Pulmonary artery endothelial cell (primary cell): ENCODE results near the gene LTBP4. TPM values are rescaled to one million over a fixed set of nuclear protein-coding genes. Genes with fewer than 3 reads are reported as not detected.
"Not testable (repeated sequence)": the region's sequence is repeated elsewhere in the genome, so short reads cannot be mapped to it uniquely, and the experiment has no call there.

Experiments
- DNase-seq: peaks from one replicate; pipeline ENCODE4 v3.0.0-alpha.2; 2011; ENCODE audit warnings: low read depth, low spot score
- total RNA-seq: library from RNA; depleted of rRNA; stranded (reverse); fragments of >200 nt; gene quantifications from 2 replicates; pipeline ENCODE4 v1.2.3, GENCODE V29; 2014

Gene LTBP4, protein sequence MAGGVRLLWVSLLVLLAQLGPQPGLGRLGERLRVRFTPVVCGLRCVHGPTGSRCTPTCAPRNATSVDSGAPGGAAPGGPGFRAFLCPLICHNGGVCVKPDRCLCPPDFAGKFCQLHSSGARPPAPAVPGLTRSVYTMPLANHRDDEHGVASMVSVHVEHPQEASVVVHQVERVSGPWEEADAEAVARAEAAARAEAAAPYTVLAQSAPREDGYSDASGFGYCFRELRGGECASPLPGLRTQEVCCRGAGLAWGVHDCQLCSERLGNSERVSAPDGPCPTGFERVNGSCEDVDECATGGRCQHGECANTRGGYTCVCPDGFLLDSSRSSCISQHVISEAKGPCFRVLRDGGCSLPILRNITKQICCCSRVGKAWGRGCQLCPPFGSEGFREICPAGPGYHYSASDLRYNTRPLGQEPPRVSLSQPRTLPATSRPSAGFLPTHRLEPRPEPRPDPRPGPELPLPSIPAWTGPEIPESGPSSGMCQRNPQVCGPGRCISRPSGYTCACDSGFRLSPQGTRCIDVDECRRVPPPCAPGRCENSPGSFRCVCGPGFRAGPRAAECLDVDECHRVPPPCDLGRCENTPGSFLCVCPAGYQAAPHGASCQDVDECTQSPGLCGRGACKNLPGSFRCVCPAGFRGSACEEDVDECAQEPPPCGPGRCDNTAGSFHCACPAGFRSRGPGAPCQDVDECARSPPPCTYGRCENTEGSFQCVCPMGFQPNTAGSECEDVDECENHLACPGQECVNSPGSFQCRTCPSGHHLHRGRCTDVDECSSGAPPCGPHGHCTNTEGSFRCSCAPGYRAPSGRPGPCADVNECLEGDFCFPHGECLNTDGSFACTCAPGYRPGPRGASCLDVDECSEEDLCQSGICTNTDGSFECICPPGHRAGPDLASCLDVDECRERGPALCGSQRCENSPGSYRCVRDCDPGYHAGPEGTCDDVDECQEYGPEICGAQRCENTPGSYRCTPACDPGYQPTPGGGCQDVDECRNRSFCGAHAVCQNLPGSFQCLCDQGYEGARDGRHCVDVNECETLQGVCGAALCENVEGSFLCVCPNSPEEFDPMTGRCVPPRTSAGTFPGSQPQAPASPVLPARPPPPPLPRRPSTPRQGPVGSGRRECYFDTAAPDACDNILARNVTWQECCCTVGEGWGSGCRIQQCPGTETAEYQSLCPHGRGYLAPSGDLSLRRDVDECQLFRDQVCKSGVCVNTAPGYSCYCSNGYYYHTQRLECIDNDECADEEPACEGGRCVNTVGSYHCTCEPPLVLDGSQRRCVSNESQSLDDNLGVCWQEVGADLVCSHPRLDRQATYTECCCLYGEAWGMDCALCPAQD (N-terminal part only)
- total RNA-seq, result 6.1 and 14.4 TPM in 2 replicates

DNA sequence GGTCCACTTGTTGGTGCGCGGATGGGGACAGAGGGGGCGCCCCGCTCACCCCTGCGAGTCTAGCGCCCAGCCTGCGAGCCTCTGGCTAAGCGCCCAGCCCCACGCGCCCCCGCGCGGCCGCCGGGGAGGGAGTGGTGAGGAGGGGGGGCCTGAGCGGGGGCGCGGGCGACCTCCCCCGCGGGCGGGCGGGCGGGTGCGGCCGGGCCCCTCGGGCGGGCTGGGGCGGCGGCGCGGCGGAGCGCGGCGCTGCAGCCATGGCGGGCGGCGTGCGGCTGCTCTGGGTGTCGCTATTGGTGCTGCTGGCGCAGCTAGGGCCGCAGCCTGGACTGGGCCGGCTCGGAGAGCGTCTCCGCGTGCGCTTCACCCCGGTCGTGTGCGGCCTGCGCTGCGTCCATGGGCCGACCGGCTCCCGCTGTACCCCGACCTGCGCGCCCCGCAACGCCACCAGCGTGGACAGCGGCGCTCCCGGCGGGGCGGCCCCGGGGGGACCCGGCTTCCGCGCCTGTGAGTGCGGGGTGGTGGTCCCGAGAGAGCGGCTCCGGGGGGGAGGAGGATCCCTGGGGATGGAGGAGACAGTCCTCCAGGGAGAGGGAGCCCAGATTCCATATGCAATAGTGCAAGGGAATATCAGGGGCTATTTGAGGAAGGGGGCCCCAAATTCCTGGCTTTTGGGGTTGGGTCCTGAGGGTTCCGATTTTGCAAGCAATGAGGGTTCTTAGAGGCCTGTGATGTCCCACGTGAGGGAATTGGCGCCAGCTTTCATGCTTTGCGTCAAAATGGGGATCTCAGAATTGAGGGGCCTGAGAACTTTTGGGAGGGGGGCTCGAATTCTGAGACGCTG lies at the start of gene LTBP4:
TSS of gene LTBP4 (plus strand) at position 236 of the 841 bp plus-strand sequence. CDS start at position 255, 19 bp downstream.
- no peak for DNase-seq

DNA sequence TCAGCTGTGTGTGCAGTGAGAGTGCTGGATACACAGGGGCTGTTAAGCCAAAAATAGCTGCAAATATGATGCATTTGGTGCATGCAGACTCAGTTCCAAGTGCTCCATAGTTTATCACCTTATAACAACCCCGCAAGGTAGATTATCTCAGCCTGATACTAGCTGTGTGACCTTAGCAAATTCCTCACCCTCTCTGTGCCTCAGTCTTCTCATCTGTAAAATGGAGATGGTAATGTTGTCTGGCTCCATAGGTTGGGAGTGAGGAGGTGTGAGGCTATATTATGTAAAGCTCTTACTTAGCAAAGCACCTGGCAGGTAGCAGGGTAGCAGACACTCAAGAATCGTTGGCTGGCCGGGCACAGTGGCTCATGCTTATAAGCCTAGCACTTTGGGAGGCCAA lies 48.3 kb upstream of the LTBP4 start:
- DNase-seq, result no peak

DNA sequence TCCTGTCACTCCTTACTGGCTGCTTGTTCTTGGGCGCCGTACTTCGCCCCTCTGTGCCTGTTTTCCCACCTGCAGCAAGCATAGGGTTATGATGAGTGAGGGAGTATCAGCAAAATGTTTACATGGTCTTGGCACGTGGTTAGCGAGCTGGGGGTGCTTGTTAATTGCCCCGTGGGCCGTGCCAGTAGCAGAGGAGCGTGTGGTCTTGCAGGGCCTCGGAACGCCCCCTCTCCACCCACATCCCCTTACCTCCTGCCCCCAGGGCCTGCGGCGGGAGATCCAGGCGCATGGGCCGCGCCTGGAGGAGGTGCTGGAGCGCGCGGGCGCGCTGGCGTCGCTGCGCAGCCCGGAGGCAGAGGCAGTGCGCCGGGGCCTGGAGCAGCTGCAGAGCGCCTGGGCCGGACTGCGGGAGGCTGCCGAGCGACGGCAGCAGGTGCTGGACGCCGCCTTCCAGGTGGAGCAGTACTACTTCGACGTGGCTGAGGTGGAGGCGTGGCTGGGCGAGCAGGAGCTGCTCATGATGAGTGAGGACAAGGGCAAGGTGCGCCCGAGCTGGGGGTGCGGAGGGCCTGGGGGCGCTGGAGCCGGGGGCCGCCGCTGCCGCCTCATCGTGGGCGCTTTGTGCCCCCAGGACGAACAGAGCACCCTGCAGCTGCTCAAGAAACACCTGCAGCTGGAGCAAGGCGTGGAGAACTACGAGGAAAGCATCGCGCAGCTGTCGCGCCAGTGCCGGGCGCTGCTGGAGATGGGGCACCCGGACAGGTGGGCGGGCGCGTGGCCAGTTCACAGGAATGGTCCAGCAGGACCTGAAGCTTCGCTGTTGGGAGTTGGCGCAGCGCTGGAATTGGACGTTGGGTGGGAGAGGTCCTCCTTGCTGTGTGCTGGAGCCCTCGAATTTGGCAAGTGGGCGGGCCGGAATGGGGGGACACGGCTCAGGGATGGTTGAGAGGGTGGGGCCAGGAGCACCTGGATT lies 47.0 kb upstream of the LTBP4 start:
- no peak for DNase-seq

DNA sequence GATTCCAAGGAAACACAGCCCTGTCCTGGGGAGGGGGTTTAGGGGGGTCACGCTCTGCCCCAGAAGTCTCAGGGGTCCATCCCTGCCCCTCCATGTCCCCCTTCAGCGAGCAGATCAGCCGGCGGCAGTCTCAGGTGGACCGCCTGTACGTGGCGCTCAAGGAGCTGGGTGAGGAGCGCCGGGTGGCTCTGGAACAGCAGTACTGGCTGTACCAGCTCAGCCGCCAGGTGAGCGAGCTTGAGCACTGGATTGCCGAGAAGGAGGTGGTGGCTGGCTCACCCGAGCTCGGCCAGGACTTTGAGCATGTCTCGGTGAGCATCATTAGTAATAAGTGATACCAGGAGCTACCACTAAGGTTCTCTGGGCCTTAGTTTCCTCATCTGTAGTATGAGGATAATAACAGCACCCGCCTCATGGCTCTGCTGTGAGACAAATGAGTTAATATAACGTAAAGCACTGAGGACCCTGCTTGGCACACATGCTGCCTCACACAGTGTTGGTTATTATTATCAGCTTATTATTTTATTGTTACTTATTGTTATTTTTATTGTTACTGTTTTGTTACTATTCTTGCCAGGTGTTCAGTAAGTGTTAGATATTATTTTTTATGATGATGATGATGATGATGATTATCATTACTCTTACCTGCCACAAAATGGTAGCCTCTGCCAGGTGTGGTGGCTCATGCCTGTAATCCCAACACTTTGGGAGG lies 45.0 kb upstream of the LTBP4 start:
- no peak for DNase-seq

DNA sequence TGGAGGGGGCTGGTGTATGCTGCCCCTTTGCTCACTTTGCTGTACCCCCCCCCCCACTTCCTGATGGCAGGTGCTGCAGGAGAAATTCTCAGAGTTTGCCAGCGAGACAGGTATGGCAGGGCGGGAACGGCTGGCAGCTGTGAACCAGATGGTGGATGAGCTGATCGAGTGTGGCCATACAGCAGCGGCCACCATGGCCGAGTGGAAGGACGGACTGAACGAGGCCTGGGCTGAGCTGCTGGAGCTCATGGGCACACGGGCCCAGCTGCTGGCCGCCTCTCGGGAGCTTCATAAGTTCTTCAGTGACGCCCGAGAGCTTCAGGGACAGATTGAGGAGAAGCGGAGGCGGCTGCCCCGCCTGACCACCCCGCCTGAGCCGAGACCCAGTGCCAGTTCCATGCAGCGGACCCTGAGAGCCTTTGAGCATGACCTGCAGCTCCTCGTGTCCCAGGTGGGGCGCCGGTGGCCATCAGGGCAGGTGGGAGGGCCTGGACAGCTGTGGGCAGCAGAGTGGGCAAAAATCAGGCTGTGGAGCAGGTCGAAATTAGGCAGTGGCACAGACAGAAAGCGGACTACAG lies 44.1 kb upstream of the LTBP4 start:
- no peak for DNase-seq

DNA sequence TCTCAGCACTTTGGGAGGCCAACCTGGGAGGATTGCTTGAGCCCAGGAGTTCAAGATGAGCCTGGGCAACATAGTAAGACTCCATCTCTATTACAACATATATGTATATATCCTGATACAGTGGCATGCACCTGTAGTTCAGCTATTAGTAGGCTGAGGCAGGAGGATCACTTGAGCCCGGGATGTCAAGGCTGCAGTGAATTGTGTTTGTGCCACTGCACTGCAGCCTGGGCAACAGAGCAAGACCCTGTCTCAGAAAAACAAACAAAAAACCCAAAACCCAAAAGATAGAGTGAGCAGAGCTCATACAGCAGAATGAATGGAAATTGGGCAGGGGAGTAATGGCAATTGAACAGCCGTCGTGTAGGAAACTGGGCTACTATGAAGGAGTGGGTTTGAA lies 41.8 kb upstream of the LTBP4 start:
- DNase-seq, result no peak

DNA sequence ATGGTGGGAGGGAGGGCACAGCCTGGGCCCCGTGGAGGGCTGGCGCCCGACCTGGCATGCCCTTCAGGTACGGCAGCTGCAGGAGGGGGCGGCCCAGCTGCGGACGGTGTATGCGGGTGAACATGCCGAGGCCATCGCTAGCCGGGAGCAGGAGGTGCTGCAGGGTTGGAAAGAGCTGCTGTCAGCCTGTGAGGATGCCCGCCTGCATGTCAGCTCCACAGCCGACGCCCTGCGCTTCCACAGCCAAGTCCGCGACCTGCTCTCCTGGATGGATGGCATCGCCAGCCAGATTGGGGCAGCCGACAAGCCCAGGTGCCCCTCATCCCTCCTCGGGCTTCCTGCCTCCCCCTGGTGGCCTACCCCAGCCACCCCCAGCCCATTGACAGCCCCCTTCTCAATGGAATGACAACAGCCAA lies 41.1 kb upstream of the LTBP4 start:
- no peak for DNase-seq

DNA sequence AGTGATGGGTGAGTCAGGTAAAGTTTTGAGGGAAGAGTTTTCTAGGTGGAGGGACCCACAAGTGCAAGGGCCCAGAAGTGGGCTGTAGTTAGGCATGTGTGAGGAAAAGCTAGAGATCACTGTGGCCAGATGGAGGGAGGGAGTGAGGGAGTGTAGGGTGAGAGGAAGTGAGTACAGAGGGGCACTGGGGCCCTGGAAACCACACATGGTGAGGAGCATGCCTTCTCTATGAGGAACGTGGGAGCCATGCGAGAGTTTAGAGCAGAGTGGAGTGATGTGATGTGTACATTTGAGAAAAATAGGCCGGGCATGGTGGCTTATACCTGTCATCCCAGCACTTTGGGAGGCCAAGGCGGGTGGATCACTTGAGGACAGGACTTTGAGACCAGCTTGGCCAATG lies 39.2 kb upstream of the LTBP4 start:
- no peak for DNase-seq

DNA sequence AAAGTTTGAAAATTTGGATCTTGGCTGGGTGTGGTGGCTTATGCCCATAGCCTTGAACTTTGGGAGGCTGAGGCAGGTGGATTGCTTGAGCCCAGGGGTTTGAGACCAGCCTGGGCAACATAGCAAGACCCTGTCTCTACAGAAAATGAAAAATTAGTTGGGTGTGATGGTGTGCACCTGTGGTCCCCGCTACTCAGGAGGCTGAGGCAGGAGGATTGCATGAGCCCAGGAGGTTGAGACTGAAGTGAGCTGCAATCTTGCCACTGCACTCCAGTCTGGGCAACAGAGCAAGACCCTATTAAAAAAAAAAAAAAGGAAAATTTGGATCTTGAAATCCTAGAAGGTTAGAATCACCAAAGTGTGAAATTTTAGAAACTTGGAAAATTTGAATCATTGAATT lies 36.6 kb upstream of the LTBP4 start:
- not testable (repeated sequence) for DNase-seq

DNA sequence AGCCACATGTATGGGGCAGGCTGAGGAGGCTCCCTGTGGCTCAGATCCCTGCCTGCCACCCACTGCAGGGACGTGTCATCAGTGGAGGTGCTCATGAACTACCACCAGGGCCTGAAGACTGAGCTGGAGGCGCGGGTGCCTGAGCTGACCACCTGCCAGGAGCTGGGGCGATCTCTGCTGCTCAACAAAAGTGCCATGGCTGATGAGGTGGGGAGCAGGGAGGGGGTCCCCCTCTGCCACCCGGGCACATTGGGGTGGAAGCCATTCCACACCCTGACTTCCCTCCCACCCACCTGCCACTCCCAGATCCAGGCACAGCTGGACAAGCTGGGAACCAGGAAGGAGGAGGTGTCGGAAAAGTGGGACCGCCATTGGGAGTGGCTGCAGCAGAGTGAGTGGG lies 35.8 kb upstream of the LTBP4 start:
- DNase-seq, result no peak

DNA sequence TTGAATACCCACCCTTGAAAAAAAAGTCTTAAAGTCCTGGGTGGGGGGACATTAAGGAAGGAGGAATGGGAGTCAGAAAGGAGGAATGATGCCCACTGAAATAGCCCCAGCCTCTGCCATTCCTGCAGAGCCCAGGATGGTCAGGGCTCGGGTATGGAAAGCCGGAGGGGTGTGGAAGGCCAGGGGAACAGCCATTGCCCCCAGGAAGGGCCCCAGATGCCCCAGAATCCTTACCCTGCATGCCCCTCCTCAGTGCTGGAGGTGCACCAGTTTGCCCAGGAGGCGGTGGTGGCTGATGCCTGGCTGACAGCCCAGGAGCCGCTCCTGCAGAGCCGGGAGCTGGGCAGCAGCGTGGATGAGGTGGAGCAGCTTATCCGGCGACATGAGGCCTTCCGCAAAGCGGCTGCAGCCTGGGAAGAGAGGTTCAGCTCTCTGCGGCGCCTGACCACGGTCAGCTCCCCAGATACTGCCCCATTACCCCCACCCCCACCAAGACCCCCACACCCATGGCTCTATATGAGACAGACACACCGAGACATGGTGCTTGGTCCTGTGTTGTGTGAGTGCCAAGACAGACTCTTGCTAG lies 35.2 kb upstream of the LTBP4 start:
- no peak for DNase-seq

DNA sequence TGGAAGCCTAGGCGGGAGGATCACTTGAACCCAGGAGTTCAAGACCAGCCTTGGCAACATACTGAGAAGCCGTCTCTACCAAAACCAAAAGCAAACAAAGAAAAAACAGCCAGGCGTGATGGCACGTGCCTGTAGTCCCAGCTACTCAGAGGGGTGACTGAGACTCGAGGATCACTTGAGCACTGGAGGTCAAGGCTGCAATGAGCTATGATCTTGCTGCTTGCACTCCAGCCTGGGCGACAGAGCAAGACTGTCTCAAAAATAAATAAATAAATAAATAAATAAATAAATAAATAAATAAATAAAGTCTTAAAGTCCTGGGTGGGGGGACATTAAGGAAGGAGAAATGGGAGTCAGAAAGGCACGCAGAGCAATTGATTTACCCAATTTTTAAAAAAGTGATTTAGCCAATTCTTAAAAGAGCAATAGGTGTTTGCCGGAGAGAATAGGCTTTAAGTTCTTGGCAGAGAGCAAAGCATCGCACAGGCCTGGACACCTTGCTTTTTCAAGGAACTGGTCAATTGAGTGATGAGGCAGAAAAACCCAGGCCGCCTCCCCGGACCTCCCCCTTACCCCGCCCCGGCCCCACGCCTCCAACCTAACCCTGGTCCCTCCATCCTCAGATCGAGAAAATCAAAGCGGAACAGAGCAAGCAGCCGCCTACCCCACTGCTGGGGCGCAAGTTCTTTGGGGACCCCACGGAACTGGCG lies 34.0 kb upstream of the LTBP4 start:
- no peak for DNase-seq

DNA sequence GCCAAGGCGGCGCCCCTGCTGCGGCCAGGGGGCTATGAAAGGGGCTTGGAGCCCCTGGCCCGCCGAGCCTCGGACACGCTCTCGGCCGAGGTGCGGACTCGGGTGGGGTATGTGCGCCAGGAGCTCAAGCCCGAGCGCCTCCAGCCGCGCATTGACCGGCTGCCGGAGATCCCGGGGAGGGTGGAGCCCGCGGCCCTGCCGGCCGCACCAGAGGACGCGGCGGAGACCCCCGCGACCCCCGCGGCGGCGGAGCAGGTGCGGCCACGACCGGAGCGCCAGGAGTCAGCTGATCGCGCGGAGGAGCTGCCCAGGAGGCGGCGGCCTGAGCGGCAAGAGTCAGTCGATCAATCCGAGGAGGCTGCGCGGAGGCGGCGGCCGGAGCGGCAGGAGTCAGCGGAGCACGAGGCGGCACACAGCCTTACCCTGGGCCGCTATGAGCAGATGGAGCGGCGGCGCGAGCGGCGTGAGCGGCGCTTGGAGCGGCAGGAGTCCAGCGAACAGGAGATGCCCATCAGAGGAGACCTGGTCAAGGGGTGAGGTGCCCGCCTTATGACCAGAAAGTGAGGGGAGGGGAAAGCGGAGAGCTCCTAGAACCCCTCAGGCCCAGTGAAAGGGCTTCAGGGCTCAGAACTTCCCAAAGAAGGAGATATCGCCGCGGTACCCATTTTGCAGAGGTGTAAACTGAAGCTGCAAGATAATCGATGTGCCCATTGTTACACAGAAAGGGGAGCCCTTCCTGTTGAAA lies 33.2 kb upstream of the LTBP4 start:
- no peak for DNase-seq

DNA sequence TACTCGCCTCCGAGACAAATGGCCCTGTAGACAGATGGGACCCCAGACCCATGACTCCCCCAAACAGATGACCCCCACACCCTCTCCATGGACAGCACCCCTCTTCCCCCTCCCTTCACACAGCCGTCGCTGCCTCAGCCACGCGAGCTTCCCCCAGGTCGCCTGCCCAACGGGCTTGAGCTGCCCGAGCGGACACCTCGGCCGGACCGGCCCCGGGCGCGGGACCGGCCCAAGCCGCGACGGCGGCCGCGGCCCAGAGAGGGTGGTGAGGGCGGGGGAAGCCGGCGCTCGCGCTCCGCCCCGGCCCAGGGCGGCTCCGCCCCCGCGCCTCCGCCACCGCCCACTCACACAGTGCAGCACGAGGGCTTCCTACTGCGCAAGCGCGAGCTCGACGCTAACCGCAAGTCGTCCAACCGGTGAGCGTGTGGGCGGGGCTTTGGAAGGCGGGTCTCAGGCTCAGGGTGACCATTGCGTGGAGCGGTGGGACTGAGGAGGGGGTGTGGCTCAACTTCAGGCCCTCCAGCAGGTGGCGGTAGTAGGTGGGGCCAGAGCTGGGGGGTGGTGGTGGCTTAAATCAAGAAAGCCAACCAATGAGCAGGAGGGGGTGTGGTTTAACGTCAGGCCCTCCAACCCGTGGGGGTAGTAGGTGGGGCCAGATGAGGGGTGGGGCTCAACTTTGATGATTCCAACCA lies 30.7 kb upstream of the LTBP4 start:
- peak; percentile 99 for DNase-seq

DNA sequence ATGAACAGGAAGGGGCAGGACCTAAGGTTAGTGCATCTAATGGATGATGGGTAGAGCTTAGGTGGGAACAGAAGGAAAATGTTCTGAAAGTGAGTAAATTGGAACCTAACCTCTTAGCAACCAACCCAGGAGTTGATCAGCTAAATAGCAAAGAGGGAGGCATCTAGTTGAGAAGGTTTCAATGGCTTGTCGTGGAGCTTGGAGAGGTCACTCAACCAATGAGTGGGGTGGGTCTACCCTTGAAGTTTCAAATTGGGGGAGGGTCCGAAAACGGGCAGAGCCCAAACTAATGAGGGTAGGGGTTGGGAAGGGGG lies 30.2 kb upstream of the LTBP4 start:
- no peak for DNase-seq

DNA sequence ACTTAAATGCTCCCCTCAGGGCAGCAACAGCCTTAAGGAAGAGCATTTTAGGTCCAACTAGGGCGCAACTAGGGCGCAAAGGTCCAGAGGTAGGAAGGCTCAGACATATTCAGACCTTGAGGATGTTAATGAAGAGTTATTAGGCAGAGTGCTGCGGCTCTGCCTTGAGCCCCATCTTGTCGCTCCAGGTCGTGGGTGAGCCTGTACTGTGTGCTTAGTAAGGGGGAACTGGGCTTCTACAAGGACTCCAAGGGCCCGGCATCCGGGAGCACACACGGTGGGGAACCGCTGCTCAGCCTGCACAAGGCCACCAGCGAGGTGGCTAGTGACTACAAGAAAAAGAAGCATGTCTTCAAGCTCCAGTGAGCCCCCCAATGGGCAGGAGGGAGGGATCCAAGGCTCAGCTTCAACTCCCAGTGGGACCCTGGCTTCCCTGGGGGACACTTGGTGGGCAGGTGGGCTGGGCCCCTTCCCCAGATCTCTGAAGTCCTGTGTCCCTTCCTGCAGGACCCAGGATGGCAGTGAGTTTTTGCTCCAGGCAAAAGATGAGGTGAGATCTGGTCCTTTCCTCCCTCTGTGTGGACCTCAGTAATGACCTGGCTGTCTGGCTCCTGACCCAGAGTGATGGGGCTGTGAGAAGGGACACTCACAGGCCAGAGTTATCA lies 29.2 kb upstream of the LTBP4 start:
- DNase-seq, result no peak
